HCT116 (cell line): Measurements from ENCODE around the gene MYO1G. TPM values are rescaled to one million over a fixed set of nuclear protein-coding genes. Genes with fewer than 3 reads are reported as not detected.
A peak's percentile ranks its signal among the peaks of the same experiment; 100 is the strongest.

ENCODE experiments used
- ATAC-seq: fragments of 200-7000 bp; cut with Tn5 transposase; 2 replicates; pipeline ENCODE4 v1.9.1; 2020; ENCODE audit warnings: mild to moderate bottlenecking, moderate library complexity
- BruUV-seq: library from RNA; stranded (reverse); fragments of 400-500 nt; replicated peaks from 2 replicates; lab custom pipeline; 2021; lab: Mats Ljungman, UMichigan
- CTCF ChIA-PET: fragments of 300-600 bp; sonication (Branson Sonifier 250); formaldehyde crosslinking; loops from one replicate; lab custom pipeline; 2021; ENCODE audit warnings: antibody characterized with exemption; lab: Charles Lee
- POLR2A ChIA-PET: fragments of 300-600, 350-600 bp; sonication (Branson Sonifier 250); formaldehyde crosslinking; loops from one replicate; lab custom pipeline; 2021; ENCODE audit warnings: antibody characterized with exemption; lab: Charles Lee
- RAD21 ChIA-PET, 2 experiments: fragments of 300-600 bp; sonication (Branson Sonifier 250); formaldehyde crosslinking; loops; one replicate each; lab custom pipeline; 2023; ENCODE audit warnings: low total read pairs in 2 of 2; ENCODE audit not compliant: uncharacterized antibody in 2 of 2, unreplicated experiment in 2 of 2, low non-redundant PET in 1 of 2; lab: Charles Lee
- DNase-seq: peaks from one replicate; pipeline ENCODE4 v3.0.0-alpha.2; 2010; ENCODE audit warnings: low read depth, low spot score
- H2AFZ ChIP-seq: fragments of 200-600 bp; shearing (Covaris generic), sonication (generic); 2 replicates; pipeline ENCODE4 v1.6.1; 2017; ENCODE audit warnings: low read depth, mixed run types, mixed read lengths, antibody characterized with exemption, low read length; ENCODE audit not compliant: poor library complexity, severe bottlenecking
- H3K27ac ChIP-seq: 2 replicates; pipeline ENCODE4 v1.5.1; 2012; ENCODE audit warnings: low read depth, low read length
- H3K27me3 ChIP-seq: fragments of 200-600 bp; sonication (generic); 2 replicates; pipeline ENCODE4 v1.6.1; 2016; ENCODE audit warnings: mixed run types, low read length, mixed read lengths; ENCODE audit not compliant: insufficient read depth
- H3K36me3 ChIP-seq, 2 experiments: fragments of 200-500 bp in 1 of 2; fragments of 200-600 bp in 1 of 2; sonication (Bioruptor generic) in 1 of 2; sonication (generic) in 1 of 2; 2 replicates each; pipeline versions ENCODE4 v1.5.1 to v1.6.1; 2014 to 2016; ENCODE audit warnings: low read length in 2 of 2, inconsistent platforms in 1 of 2, mixed read lengths in 1 of 2, mixed run types in 1 of 2; ENCODE audit not compliant: insufficient read depth in 2 of 2, control insufficient read depth in 1 of 2
- H3K4me1 ChIP-seq, 2 experiments: fragments of 200-600 bp in 1 of 2; sonication (generic) in 1 of 2; 2 replicates each; pipeline versions ENCODE4 v1.5.1 to v1.6.1; 2012 to 2017; ENCODE audit warnings: low read length in 2 of 2, inconsistent platforms in 1 of 2, mild to moderate bottlenecking in 1 of 2, mixed read lengths in 1 of 2, mixed run types in 1 of 2, moderate library complexity in 1 of 2; ENCODE audit not compliant: insufficient read depth in 2 of 2, control insufficient read depth in 1 of 2
- H3K4me2 ChIP-seq: fragments of 200-600 bp; sonication (generic); 2 replicates; pipeline ENCODE4 v1.6.1; 2017; ENCODE audit warnings: mixed run types, low read length, mixed read lengths
- H3K4me3 ChIP-seq, 2 experiments: fragments of 200-600 bp in 1 of 2; sonication (generic) in 1 of 2; replicated peaks in 1 of 2; 2 replicates each; pipeline ENCODE4 v1.5.1; 2011 to 2016; ENCODE audit warnings: low read length in 2 of 2, control low read depth in 1 of 2, low read depth in 1 of 2, mild to moderate bottlenecking in 1 of 2, mixed read lengths in 1 of 2, mixed run types in 1 of 2
- H3K79me2 ChIP-seq: fragments of 200-600 bp; sonication (generic); 2 replicates; pipeline ENCODE4 v1.6.1; 2017; ENCODE audit warnings: mild to moderate bottlenecking, mixed run types, low read length, moderate library complexity, mixed read lengths; ENCODE audit not compliant: insufficient read depth
- H3K9ac ChIP-seq: fragments of 200-600 bp; sonication (generic); 2 replicates; pipeline ENCODE4 v1.6.1; 2016; ENCODE audit warnings: low read length, mixed read lengths
- H3K9me2 ChIP-seq: fragments of 200-600 bp; sonication (generic), shearing (Covaris generic); 2 replicates; pipeline ENCODE4 v1.6.1; 2017; ENCODE audit warnings: mixed run types, mild to moderate bottlenecking, moderate library complexity; ENCODE audit not compliant: insufficient read depth
- H3K9me3 ChIP-seq, 2 experiments: fragments of 200-500 bp in 1 of 2; fragments of 200-600 bp in 1 of 2; sonication (Bioruptor generic) in 1 of 2; sonication (generic) in 1 of 2; 2 replicates each; pipeline ENCODE4 v1.6.1; 2014 to 2017; ENCODE audit warnings: low read length in 2 of 2, mixed read lengths in 2 of 2, inconsistent platforms in 1 of 2, low read depth in 1 of 2, mild to moderate bottlenecking in 1 of 2, mixed run types in 1 of 2, moderate library complexity in 1 of 2; ENCODE audit not compliant: control insufficient read depth in 1 of 2, insufficient read depth in 1 of 2
- H4K20me1 ChIP-seq: fragments of 200-600 bp; sonication (generic), shearing (Covaris generic); 2 replicates; pipeline ENCODE4 v1.6.1; 2017; ENCODE audit warnings: mixed run types, mild to moderate bottlenecking, moderate library complexity; ENCODE audit not compliant: insufficient read depth
- CTCF ChIP-seq, 3 experiments: fragments of 200-600 bp in 1 of 3; sonication (generic) in 1 of 3; IDR thresholded peaks in 2 of 3; conservative IDR thresholded peaks in 1 of 3; 2 replicates each; pipeline ENCODE4 v1.5.1; 2012 to 2017; ENCODE audit warnings: low read depth in 2 of 3, low read length in 2 of 3, antibody characterized with exemption in 1 of 3, borderline replicate concordance in 1 of 3, control low read depth in 1 of 3, mild to moderate bottlenecking in 1 of 3, mixed read lengths in 1 of 3, mixed run types in 1 of 3, moderate library complexity in 1 of 3; ENCODE audit not compliant: insufficient read depth in 1 of 3
- EZH2 ChIP-seq: fragments of 200-600 bp; sonication (generic); IDR thresholded peaks from 2 replicates; pipeline ENCODE4 v1.6.1; 2017; ENCODE audit warnings: antibody characterized with exemption, mixed run types
- JUND ChIP-seq: IDR thresholded peaks from 2 replicates; pipeline ENCODE4 v1.6.1; 2012
- POLR2AphosphoS5 ChIP-seq: IDR thresholded peaks from 2 replicates; pipeline ENCODE4 v1.6.1; 2011; ENCODE audit warnings: mild to moderate bottlenecking, low read depth, low read length, moderate library complexity
- RAD21 ChIP-seq: IDR thresholded peaks from 2 replicates; pipeline ENCODE4 v1.6.1; 2012; ENCODE audit warnings: low read depth, mild to moderate bottlenecking
- SP1 ChIP-seq: IDR thresholded peaks from 2 replicates; pipeline ENCODE4 v1.6.1; 2012; ENCODE audit warnings: low read depth
- intact Hi-C: fragments of 100-400 bp; cut with micrococcal nuclease; formaldehyde crosslinking; loops from 2 replicates; pipeline ENCODE4 v1.10.0; 2022
- total RNA-seq: library from RNA; stranded (reverse); gene quantifications from one replicate; pipeline ENCODE4 v1.2.1, GENCODE V29; 2021; ENCODE audit not compliant: unreplicated experiment
- TF ChIP-seq, protein P1 (sequence below): IDR thresholded peaks from 2 replicates; pipeline ENCODE4 v1.6.1; 2012
- TF ChIP-seq, protein P2 (sequence below): IDR thresholded peaks from 2 replicates; pipeline ENCODE4 v1.6.1; 2012; ENCODE audit warnings: low read depth

The MYO1G gene
- total RNA-seq, 1 experiment from 2014 or later = 0.74 TPM

DNA sequence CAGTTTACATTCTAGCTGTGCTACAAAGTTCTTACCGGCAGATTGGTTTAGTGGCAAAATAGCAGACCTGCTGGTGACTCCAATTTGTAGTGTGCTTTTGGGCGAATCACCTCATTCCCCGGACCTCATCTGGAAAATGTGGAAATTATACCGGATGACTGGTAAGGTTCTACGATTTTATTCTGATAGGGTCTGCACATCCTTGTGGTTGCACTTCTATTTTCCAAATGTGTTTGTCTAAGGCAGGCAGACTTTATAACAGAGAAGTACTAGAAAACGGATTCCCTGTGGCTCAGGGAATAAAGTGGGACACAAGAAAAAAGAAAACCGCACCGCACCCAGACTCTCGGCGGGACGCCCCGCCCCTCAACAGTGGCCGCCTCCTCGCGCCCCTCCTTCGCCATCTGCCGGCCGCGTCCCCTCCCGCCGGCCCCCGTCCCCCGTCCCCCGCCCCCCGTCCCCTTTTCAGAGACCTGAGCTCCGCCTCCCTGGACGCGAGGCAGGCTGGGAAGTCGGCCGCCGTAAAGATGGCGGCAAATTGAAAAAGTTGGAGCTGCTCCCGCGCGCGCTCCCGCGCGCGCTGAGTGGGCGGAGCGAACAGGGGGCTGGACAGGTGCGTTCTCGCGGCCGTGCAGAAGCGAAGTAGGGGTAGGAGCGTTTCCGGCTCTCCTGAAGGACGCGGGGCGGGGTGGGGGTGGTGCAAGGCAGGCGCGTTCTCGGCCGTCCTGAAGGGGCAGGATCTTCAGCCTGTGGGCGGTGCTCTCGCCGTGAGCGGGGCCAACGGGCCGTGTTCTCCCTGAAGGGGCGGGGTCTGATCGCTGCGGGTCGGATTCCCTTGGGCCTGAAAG, 20.7 kb upstream of the MYO1G start (continued):
- TF ChIP-seq CTCF (IDR thresholded peaks at IDR 0.05 in 2 of 3, conservative IDR thresholded peaks at IDR 0.05 in 1 of 3; ENCODE audit: borderline replicate concordance in 1 of 3, insufficient read depth in 1 of 3, low read depth in 2 of 3, low read length in 2 of 3) = no peak
- TF ChIP-seq, protein P1, sequence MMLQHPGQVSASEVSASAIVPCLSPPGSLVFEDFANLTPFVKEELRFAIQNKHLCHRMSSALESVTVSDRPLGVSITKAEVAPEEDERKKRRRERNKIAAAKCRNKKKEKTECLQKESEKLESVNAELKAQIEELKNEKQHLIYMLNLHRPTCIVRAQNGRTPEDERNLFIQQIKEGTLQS = no peak

DNA sequence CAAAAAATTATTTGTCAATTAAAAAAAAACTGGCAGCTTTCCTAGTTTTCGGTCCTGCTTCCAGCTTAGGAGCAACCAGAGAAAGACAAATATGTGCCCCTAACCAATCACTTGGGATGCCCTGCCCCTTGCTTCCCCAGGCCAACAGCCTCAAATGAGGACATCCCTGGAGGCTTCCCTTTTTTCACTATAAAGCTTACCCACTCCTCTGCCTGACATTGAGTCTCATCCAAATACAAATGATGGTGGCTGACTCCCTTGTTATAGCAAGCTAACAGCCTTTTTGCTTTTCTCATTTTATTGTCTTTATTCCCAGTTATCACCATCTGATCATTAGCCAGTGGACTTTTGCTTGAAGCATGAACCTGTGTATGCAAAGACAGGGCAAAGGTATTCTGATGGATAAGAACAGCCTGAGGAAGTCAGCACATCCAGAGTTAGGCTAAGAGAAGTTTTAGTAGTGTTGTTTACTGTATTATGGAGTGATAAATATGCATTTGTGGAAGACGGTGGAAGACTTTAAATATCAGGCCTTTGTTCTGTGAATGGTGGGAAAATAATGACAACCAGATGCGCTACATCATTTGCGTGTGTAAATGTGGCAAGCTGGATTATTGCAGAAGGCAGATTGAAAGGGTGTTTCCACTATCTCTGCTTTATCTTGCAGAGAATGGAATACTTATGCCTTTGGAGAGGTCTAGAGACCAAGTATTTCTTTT, 19.5 kb upstream of the MYO1G start:
- Histone ChIP-seq H3K36me3 (no peaks in the 10 kb centered on the region), H3K4me1 (peaks cover 0 to 19% of the 10 kb centered on the region in 2 experiments; a peak in 2 of 4 replicates), H3K9ac (peak overlapping the region; percentile 82; the same call in 1 of the 2 replicates), H3K9me2 (no peaks in the 10 kb centered on the region), H3K4me2 (peak overlapping the region; percentile 99), H3K27me3 (no peaks in the 10 kb centered on the region), H2AFZ (no peak overlapping the region), H4K20me1 (no peaks in the 10 kb centered on the region), H3K79me2 (peaks cover 26% of the 10 kb centered on the region), H3K9me3 (no peaks in the 10 kb centered on the region), H3K27ac (no peak overlapping the region), H3K4me3 (peak overlapping the region; percentile 14 to 73; a peak in 2 of 4 replicates)
- RAD21 ChIA-PET = no interaction called here
- intact Hi-C loops = no loop called here
- CTCF ChIA-PET = no interaction called here
- DNase-seq (no peak), ATAC-seq (no peak)
- no TSS peak for BruUV-seq
- TF ChIP-seq SP1 (no peak), EZH2 (no peak), POLR2AphosphoS5 (no peak), JUND (no peak), RAD21 (no peak), CTCF (IDR thresholded peaks at IDR 0.05 in 2 of 3, conservative IDR thresholded peaks at IDR 0.05 in 1 of 3; ENCODE audit: borderline replicate concordance in 1 of 3, insufficient read depth in 1 of 3, low read depth in 2 of 3, low read length in 2 of 3) (no peak)
- TF ChIP-seq, protein P2, sequence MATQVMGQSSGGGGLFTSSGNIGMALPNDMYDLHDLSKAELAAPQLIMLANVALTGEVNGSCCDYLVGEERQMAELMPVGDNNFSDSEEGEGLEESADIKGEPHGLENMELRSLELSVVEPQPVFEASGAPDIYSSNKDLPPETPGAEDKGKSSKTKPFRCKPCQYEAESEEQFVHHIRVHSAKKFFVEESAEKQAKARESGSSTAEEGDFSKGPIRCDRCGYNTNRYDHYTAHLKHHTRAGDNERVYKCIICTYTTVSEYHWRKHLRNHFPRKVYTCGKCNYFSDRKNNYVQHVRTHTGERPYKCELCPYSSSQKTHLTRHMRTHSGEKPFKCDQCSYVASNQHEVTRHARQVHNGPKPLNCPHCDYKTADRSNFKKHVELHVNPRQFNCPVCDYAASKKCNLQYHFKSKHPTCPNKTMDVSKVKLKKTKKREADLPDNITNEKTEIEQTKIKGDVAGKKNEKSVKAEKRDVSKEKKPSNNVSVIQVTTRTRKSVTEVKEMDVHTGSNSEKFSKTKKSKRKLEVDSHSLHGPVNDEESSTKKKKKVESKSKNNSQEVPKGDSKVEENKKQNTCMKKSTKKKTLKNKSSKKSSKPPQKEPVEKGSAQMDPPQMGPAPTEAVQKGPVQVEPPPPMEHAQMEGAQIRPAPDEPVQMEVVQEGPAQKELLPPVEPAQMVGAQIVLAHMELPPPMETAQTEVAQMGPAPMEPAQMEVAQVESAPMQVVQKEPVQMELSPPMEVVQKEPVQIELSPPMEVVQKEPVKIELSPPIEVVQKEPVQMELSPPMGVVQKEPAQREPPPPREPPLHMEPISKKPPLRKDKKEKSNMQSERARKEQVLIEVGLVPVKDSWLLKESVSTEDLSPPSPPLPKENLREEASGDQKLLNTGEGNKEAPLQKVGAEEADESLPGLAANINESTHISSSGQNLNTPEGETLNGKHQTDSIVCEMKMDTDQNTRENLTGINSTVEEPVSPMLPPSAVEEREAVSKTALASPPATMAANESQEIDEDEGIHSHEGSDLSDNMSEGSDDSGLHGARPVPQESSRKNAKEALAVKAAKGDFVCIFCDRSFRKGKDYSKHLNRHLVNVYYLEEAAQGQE = no peak
- TF ChIP-seq, protein P1 = no peak
- POLR2A ChIA-PET = no interaction called here
